Vagina (tissue), 2 donors: ENCODE measurements around the gene NUCB1. TPM values are rescaled to one million over a fixed set of nuclear protein-coding genes. Genes with fewer than 3 reads are reported as not detected.
"Not testable (repeated sequence)": the region's sequence is repeated elsewhere in the genome, so short reads cannot be mapped to it uniquely, and the experiment has no call there.

Source experiments
- DNase-seq, 2 donors: peaks; one replicate each; pipeline ENCODE4 v3.0.0-alpha.2; 2017; ENCODE audit errors: extremely low spot score in 2 of 2
- H3K27ac ChIP-seq: fragments of 200-600 bp; sonication (generic); one replicate; pipeline ENCODE4 v1.5.1; 2019
- H3K27me3 ChIP-seq: fragments of 200-600 bp; sonication (generic); one replicate; pipeline ENCODE4 v1.5.1; 2019
- H3K36me3 ChIP-seq, 2 donors: fragments of 200-600 bp; sonication (generic); one replicate each; pipeline ENCODE4 v1.5.1; 2017 to 2019
- H3K4me1 ChIP-seq: fragments of 200-600 bp; sonication (generic); one replicate; pipeline ENCODE4 v1.5.1; 2019
- H3K4me3 ChIP-seq, 2 donors: fragments of 200-600 bp; sonication (generic); 1 replicate in 1 of 2; 2 replicates in 1 of 2; pipeline ENCODE4 v1.5.1; 2016 to 2019
- H3K9me3 ChIP-seq: fragments of 200-600 bp; sonication (generic); one replicate; pipeline ENCODE4 v1.5.1; 2019
- CTCF ChIP-seq, 3 experiments: fragments of 450-650 bp in 2 of 3; fragments of 200-600 bp in 1 of 3; sonication (generic) in 1 of 3; IDR thresholded peaks; one replicate each; pipeline ENCODE4 v1.5.1; 2017 to 2019; ENCODE audit warnings: antibody characterized with exemption in 3 of 3, mild to moderate bottlenecking in 2 of 3, moderate library complexity in 2 of 3
- POLR2A ChIP-seq, 2 donors: fragments of 450-650 bp; IDR thresholded peaks; one replicate each; pipeline ENCODE4 v1.6.1; 2017; ENCODE audit warnings: antibody characterized with exemption in 2 of 2, mild to moderate bottlenecking in 2 of 2, moderate library complexity in 2 of 2
- POLR2AphosphoS5 ChIP-seq, 2 donors: sonication (generic); formaldehyde crosslinking; IDR thresholded peaks; one replicate each; pipeline ENCODE4 v1.9.0; 2017; ENCODE audit warnings: antibody characterized with exemption in 2 of 2, mild to moderate bottlenecking in 2 of 2, low read depth in 1 of 2; ENCODE audit not compliant: insufficient read depth in 1 of 2
- intact Hi-C: fragments of 100-400 bp; cut with DNase I; formaldehyde crosslinking; loops from one replicate; pipeline ENCODE4 v1.15.1; 2023
- total RNA-seq: library from RNA; depleted of rRNA; stranded (reverse); fragments of >200 nt; gene quantifications from one replicate; pipeline ENCODE4 v1.2.3, GENCODE V29; 2016

Gene NUCB1
- total RNA-seq, 1 donor from 2014 or later = 151 TPM

GRCh38 chr19:48914181-48914580, 14.1 kb downstream of the NUCB1 start:
- TF ChIP-seq CTCF (IDR thresholded peaks at IDR 0.05) (no peak), POLR2A (IDR thresholded peaks at IDR 0.05) (no peak), POLR2AphosphoS5 (IDR thresholded peaks at IDR 0.05; ENCODE audit: insufficient read depth in 1 of 2, low read depth in 1 of 2) (no peak)
- H3K4me3 ChIP-seq = no peak overlapping the region
- no peaks in the 10 kb centered on the region for H3K9me3 ChIP-seq
- peaks cover 0 to 94% of the 10 kb centered on the region in 2 donors for H3K36me3 ChIP-seq
- no peaks in the 10 kb centered on the region for H3K27me3 ChIP-seq
- intact Hi-C loops = no loop called here
- H3K4me1 ChIP-seq = no peaks in the 10 kb centered on the region
- H3K27ac ChIP-seq = no peak overlapping the region
- DNase-seq = no peak

GRCh38 chr19:48915757-48916156, 15.6 kb downstream of the NUCB1 start:
- H3K27me3 ChIP-seq = no peaks in the 10 kb centered on the region
- intact Hi-C loops = no loop called here
- H3K36me3 ChIP-seq = peaks cover 0 to 89% of the 10 kb centered on the region in 2 donors
- H3K4me1 ChIP-seq = no peaks in the 10 kb centered on the region
- no peak overlapping the region for H3K27ac ChIP-seq
- no peak overlapping the region for H3K4me3 ChIP-seq
- TF ChIP-seq CTCF (IDR thresholded peaks at IDR 0.05) (no peak), POLR2A (IDR thresholded peaks at IDR 0.05) (no peak), POLR2AphosphoS5 (IDR thresholded peaks at IDR 0.05; ENCODE audit: insufficient read depth in 1 of 2, low read depth in 1 of 2) (no peak)
- no peaks in the 10 kb centered on the region for H3K9me3 ChIP-seq
- no peak for DNase-seq

- no peak for DNase-seq
- Histone ChIP-seq H3K9me3 (no peaks in the 10 kb centered on the region), H3K36me3 (peaks cover 0 to 73% of the 10 kb centered on the region in 2 donors), H3K27me3 (no peaks in the 10 kb centered on the region), H3K4me1 (no peaks in the 10 kb centered on the region), H3K4me3 (no peak overlapping the region), H3K27ac (no peak overlapping the region)
- intact Hi-C loops = no loop called here
- no peak for TF ChIP-seq CTCF (IDR thresholded peaks at IDR 0.05)
- TF ChIP-seq POLR2AphosphoS5 (IDR thresholded peaks at IDR 0.05; ENCODE audit: insufficient read depth in 1 of 2, low read depth in 1 of 2) = no peak
- TF ChIP-seq POLR2A (IDR thresholded peaks at IDR 0.05) = no peak
These were observed 18.0 kb downstream of the NUCB1 start for GRCh38 chr19:48918071-48918470.

GRCh38 chr19:48918801-48919247, 18.7 kb downstream of the NUCB1 start:
- H3K27me3 ChIP-seq = no peaks in the 10 kb centered on the region
- intact Hi-C loops = no loop called here
- no peak overlapping the region for H3K27ac ChIP-seq
- no peak overlapping the region for H3K4me3 ChIP-seq
- H3K9me3 ChIP-seq = no peaks in the 10 kb centered on the region
- H3K4me1 ChIP-seq = no peaks in the 10 kb centered on the region
- H3K36me3 ChIP-seq = peaks cover 0 to 66% of the 10 kb centered on the region in 2 donors
- TF ChIP-seq CTCF (IDR thresholded peaks at IDR 0.05) = no peak
- no peak for TF ChIP-seq POLR2AphosphoS5 (IDR thresholded peaks at IDR 0.05; ENCODE audit: insufficient read depth in 1 of 2, low read depth in 1 of 2)
- no peak for TF ChIP-seq POLR2A (IDR thresholded peaks at IDR 0.05)
- no peak for DNase-seq

- H3K36me3 ChIP-seq = peaks cover 0 to 61% of the 10 kb centered on the region in 2 donors
- H3K27me3 ChIP-seq, DNase-seq, H3K9me3 ChIP-seq, H3K27ac ChIP-seq, H3K4me3 ChIP-seq, intact Hi-C loops, H3K4me1 ChIP-seq: not testable (repeated sequence)
These were observed 19.2 kb downstream of the NUCB1 start for GRCh38 chr19:48919271-48919670.
